IPS DF 6.9 (cell line): ENCODE measurements around the gene PPP2R5D.
"Not testable (repeated sequence)": the region's sequence is repeated elsewhere in the genome, so short reads cannot be mapped to it uniquely, and the experiment has no call there.

Experiments
- DNase-seq: peaks from one replicate; pipeline ENCODE4 v3.0.0-alpha.2; 2013; ENCODE audit warnings: low read depth, low spot score
- H3K27ac ChIP-seq: one replicate; pipeline ENCODE4 v1.5.1; 2013; ENCODE audit warnings: low read length, control low read depth
- H3K27me3 ChIP-seq: 2 replicates; pipeline ENCODE4 v1.6.1; 2013; ENCODE audit warnings: mild to moderate bottlenecking, low read length; ENCODE audit not compliant: control insufficient read depth, insufficient read depth
- H3K36me3 ChIP-seq: 2 replicates; pipeline ENCODE4 v1.6.1; 2013; ENCODE audit warnings: low read length; ENCODE audit not compliant: control insufficient read depth, insufficient read depth
- H3K4me1 ChIP-seq: 2 replicates; pipeline ENCODE4 v1.6.1; 2013; ENCODE audit warnings: low read length; ENCODE audit not compliant: control insufficient read depth, insufficient read depth
- H3K4me3 ChIP-seq: 2 replicates; pipeline ENCODE4 v1.5.1; 2013; ENCODE audit warnings: mild to moderate bottlenecking, low read length
- H3K9me3 ChIP-seq: 2 replicates; pipeline ENCODE4 v1.6.1; 2013; ENCODE audit warnings: low read length, inconsistent platforms; ENCODE audit not compliant: control insufficient read depth, insufficient read depth
- WGBS: extraction: QIAGEN DNeasy Blood & Tissue Kit; methylation state at CpG from one replicate; pipeline ENCODE4 v1.1.7; 2013; ENCODE audit warnings: mixed read lengths, missing lambda C conversion rate; ENCODE audit not compliant: insufficient read length, insufficient coverage; 5-methylcytosine and 5-hydroxymethylcytosine counted together

The PPP2R5D gene

DNA sequence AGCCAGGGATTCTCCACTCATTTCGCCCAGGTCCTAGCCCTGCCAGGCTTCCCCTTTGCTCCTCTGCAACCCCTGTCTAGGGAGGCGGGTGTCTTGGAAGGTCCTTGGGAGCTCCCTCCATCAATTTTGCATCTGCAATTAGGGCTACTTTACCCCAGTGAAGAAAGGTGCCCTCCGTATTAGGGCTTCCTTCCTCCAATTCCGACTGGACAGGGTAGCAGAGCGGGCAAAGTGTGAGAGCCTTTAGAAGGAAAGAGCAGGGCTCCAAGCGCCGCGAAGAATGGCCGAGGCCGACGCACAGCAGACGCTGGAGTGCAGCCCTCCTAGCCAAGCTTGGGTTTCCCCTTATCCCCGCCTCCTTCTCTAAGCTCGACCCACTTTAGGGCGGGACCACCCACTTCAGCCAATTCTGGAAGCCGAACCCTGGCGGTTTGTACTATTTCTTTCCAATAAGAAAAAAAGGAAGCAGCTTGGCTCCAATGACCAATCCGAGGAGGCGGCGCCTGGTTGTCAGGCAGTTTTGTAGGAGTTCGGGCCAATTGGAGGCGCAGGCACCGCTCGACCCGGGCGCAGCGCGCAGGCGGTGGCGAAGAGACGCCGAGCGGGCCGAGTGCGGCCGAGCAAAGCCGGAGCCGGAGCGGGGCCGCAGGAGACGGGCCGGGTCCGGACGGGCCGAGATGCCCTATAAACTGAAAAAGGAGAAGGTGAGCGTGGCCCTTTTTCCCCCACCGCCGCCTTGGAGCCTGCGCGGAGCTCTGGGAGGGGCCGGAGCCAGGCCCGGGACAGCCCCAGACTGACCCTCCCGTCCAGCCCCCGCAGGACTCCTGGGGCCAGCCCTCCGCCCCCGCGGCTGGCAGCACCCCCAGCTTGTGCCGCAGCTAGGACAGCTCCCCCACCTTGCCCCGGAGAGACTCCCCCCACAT, at the start of gene PPP2R5D:
Gene PPP2R5D, plus strand, starts transcription at position 570 of the 923 bp plus-strand sequence. Its CDS starts 108 bp downstream, at position 678.
- H3K4me3 ChIP-seq = peak within 1 kb of the TSS; percentile 88
- H3K27me3 ChIP-seq = no peaks in the 10 kb centered on the region
- H3K27ac ChIP-seq = no peak within 1 kb of the TSS
- no peaks in the 10 kb centered on the region for H3K9me3 ChIP-seq
- no CpG with 5 or more reads among the region's 59 CpGs for WGBS
- peaks cover 3% of the 10 kb centered on the region; the same call in 1 of the 2 replicates for H3K36me3 ChIP-seq
- peak; percentile 97 for DNase-seq
- peaks cover 2% of the 10 kb centered on the region; the same call in 1 of the 2 replicates for H3K4me1 ChIP-seq

- no peak overlapping the region for H3K27ac ChIP-seq
- whole genome bisulfite sequencing = no CpG with 5 or more reads among the region's 7 CpGs
- no peaks in the 10 kb centered on the region for H3K4me1 ChIP-seq
- H3K4me3 ChIP-seq = no peak overlapping the region
- peaks cover 12% of the 10 kb centered on the region for H3K36me3 ChIP-seq
- H3K9me3 ChIP-seq = no peaks in the 10 kb centered on the region
- H3K27me3 ChIP-seq = no peaks in the 10 kb centered on the region
- no peak for DNase-seq
Measured at GRCh38 chr6:42935322-42935721, 49.0 kb upstream of the PPP2R5D start.

DNA sequence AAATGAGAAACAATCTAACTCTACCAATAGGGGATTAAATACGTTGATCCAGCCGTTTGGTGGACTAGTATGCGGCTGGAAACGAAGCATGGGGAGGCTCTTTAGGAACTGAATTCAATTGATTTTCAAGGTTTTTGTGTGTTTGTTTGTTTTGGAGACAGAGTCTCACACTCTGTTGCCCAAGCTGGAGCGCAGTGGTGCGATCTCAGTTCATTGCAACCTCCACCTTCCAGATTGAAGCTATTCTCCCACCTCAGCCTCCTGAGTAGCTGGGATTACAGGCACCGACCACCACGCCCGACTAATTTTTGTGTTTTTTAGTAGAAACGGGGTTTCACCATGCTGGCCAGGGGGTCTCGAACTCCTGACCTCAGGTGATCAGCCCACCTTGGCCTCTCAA, 48.0 kb upstream of the PPP2R5D start:
- H3K27ac ChIP-seq = no peak overlapping the region
- no peak for DNase-seq
- H3K27me3 ChIP-seq = no peaks in the 10 kb centered on the region
- no peak overlapping the region for H3K4me3 ChIP-seq
- no CpG with 5 or more reads among the region's 11 CpGs for WGBS
- H3K36me3 ChIP-seq = peaks cover 12% of the 10 kb centered on the region
- no peaks in the 10 kb centered on the region for H3K9me3 ChIP-seq
- H3K4me1 ChIP-seq = no peaks in the 10 kb centered on the region

GRCh38 chr6:42937548-42938427, 46.6 kb upstream of the PPP2R5D start:
- Histone ChIP-seq H3K4me1 (no peaks in the 10 kb centered on the region), H3K27ac (no peak overlapping the region), H3K4me3 (no peak overlapping the region), H3K36me3 (peaks cover 12% of the 10 kb centered on the region), H3K9me3 (no peaks in the 10 kb centered on the region), H3K27me3 (no peaks in the 10 kb centered on the region)
- no CpG with 5 or more reads among the region's 13 CpGs for WGBS
- DNase-seq = no peak

GRCh38 chr6:42938428-42938796, 46.0 kb upstream of the PPP2R5D start:
- Histone ChIP-seq H3K4me1 (no peaks in the 10 kb centered on the region), H3K4me3 (no peak overlapping the region), H3K27ac (no peak overlapping the region), H3K36me3 (peaks cover 12% of the 10 kb centered on the region), H3K9me3 (no peaks in the 10 kb centered on the region), H3K27me3 (no peaks in the 10 kb centered on the region)
- WGBS = no CpG with 5 or more reads among the region's 5 CpGs
- no peak for DNase-seq

- Histone ChIP-seq H3K27ac (no peak overlapping the region), H3K4me3 (no peak overlapping the region), H3K4me1 (no peaks in the 10 kb centered on the region), H3K27me3 (no peaks in the 10 kb centered on the region), H3K36me3 (peaks cover 14% of the 10 kb centered on the region), H3K9me3 (no peaks in the 10 kb centered on the region)
- WGBS = no CpG with 5 or more reads among the region's 9 CpGs
- no peak for DNase-seq
Measured at GRCh38 chr6:42938987-42939809, 45.2 kb upstream of the PPP2R5D start.

DNA sequence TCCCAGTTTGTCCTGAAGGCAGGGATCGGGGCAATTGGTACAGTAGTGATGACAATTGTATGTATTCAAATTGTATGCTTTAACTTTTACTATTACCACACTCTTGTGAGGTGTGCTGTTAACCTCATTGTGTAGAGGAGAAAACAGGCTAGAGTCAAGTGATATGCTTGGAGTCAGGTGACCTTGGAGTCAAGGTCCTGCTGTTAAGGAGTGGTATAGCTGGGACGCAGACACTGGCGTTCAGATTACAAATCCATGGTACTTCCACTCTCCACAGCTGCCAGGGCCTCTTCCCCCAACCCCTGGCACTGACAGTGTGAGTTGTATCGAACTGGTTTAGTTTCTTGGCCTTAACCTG, 44.6 kb upstream of the PPP2R5D start:
- Histone ChIP-seq H3K27me3 (no peaks in the 10 kb centered on the region), H3K9me3 (no peaks in the 10 kb centered on the region), H3K4me3 (no peak overlapping the region), H3K4me1 (no peaks in the 10 kb centered on the region), H3K27ac (no peak overlapping the region), H3K36me3 (peaks cover 11% of the 10 kb centered on the region)
- DNase-seq = no peak
- no CpG with 5 or more reads among the region's 4 CpGs for WGBS

DNA sequence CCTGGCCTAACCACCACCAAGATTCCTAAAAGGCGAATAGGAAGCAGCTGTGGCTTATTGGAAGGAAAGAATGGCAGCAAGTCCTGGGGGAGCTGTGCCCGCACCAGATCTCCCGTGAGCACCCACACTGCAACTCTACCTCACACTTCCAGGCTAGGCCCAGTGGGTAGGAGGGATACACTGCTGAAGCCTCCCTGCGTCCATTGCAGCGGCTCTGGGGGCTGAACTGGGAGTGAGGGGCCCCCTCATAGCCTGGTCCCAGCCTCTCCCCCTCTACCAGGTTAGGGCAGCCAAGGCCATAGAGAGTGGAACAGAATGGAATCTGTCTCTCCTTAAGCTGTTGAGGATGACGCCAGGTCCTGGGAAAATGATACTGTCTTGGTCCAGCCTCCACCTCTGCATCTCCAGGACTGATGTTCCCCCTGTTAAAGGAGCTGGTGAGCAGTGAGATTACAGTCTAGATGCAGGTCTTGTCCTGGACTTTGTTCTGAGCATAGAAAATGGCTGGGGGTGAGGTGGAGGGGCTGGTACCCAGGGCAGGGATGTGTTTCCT, 43.8 kb upstream of the PPP2R5D start:
- no peak for DNase-seq
- no CpG with 5 or more reads among the region's 6 CpGs for WGBS
- Histone ChIP-seq H3K36me3 (peaks cover 8% of the 10 kb centered on the region), H3K4me3 (no peak overlapping the region), H3K9me3 (no peaks in the 10 kb centered on the region), H3K4me1 (no peaks in the 10 kb centered on the region), H3K27ac (no peak overlapping the region), H3K27me3 (no peaks in the 10 kb centered on the region)

GRCh38 chr6:42941356-42941755, 43.0 kb upstream of the PPP2R5D start:
- WGBS = no CpG with 5 or more reads among the region's 5 CpGs
- not testable (repeated sequence) for H3K27me3 ChIP-seq, H3K4me1 ChIP-seq, DNase-seq, H3K4me3 ChIP-seq, H3K36me3 ChIP-seq, H3K9me3 ChIP-seq, H3K27ac ChIP-seq

DNA sequence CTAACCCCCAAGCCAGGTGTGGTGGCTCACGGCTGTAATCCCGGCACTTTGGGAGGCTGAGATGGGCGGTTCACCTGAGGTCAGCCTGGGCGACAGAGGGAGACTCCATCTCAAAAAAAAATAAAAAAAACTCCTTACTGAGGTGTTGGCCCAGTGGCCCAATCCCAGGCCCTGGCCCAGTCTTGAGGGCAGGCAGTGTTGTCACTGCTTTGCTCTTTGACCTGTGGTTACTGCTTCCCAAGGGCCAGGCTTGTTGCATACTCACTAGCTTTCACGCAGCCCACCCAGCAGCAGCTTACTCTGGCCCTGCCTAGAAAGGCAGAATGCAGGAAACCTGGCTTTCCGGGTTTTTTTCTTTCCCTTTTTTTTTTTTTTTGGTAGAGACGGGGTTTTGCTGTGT, 41.9 kb upstream of the PPP2R5D start:
- Histone ChIP-seq H3K4me1 (no peaks in the 10 kb centered on the region), H3K27ac (no peak overlapping the region), H3K4me3 (no peak overlapping the region), H3K27me3 (no peaks in the 10 kb centered on the region), H3K36me3 (peaks cover 6% of the 10 kb centered on the region), H3K9me3 (no peaks in the 10 kb centered on the region)
- no CpG with 5 or more reads among the region's 7 CpGs for WGBS
- no peak for DNase-seq
